K562 (cell line): ENCODE measurements around the gene ALCAM. TPM values are rescaled to one million over a fixed set of nuclear protein-coding genes. Genes with fewer than 3 reads are reported as not detected.
A peak's percentile ranks its signal among the peaks of the same experiment; 100 is the strongest.

Experiments
- CEBPB ChIP-seq: fragments of 450-650 bp; IDR thresholded peaks from 2 replicates; pipeline ENCODE4 v1.6.1; 2016; ENCODE audit warnings: missing genetic modification characterization, missing compliant biosample characterization
- EP300 ChIP-seq: IDR thresholded peaks from 2 replicates; pipeline ENCODE4 v1.6.1; 2012; ENCODE audit warnings: low read length, improper control_type of control experiment
- KHSRP ChIP-seq: fragments of 450-650 bp; IDR thresholded peaks from 2 replicates; pipeline ENCODE4 v1.6.1; 2017
- LEF1 ChIP-seq: fragments of 450-650 bp; IDR thresholded peaks from 2 replicates; pipeline ENCODE4 v1.6.1; 2016; ENCODE audit warnings: mild to moderate bottlenecking
- MEIS2 ChIP-seq: fragments of 450-650 bp; IDR thresholded peaks from 2 replicates; pipeline ENCODE4 v1.6.1; 2014; ENCODE audit warnings: mild to moderate bottlenecking; ENCODE audit not compliant: partially characterized antibody
- RNF2 ChIP-seq: sonication (generic); IDR thresholded peaks from 2 replicates; pipeline ENCODE4 v1.6.1; 2016
- STAT5A ChIP-seq: IDR thresholded peaks from 2 replicates; pipeline ENCODE4 v1.6.1; 2012; ENCODE audit warnings: low read length, inconsistent platforms, borderline replicate concordance
- TEAD2 ChIP-seq: fragments of 450-650 bp; IDR thresholded peaks from 2 replicates; pipeline ENCODE4 v1.6.1; 2016; ENCODE audit warnings: missing genetic modification characterization, control low read depth, missing compliant biosample characterization
- THAP7 ChIP-seq: fragments of 250-450 bp; sonication (Bioruptor Pico); IDR thresholded peaks from 2 replicates; pipeline ENCODE4 v1.5.0; 2021
- YY1 ChIP-seq, 3 experiments: IDR thresholded peaks; 2 replicates each; pipeline ENCODE4 v1.6.1; 2011; ENCODE audit warnings: low read length in 2 of 3, mild to moderate bottlenecking in 2 of 3, moderate library complexity in 2 of 3, borderline replicate concordance in 1 of 3, control low read depth in 1 of 3, low read depth in 1 of 3; ENCODE audit not compliant: insufficient read depth in 3 of 3, insufficient replicate concordance in 2 of 3, control insufficient read depth in 1 of 3, insufficient read length in 1 of 3; ENCODE audit errors: extremely low read depth in 1 of 3
- ZNF282 ChIP-seq: sonication (generic); formaldehyde crosslinking; IDR thresholded peaks from 2 replicates; pipeline ENCODE4 v1.8.1; 2023; ENCODE audit warnings: missing genetic modification reagents
- ZNF584 ChIP-seq: fragments of 200-800 bp; sonication (Bioruptor generic); IDR thresholded peaks from 2 replicates; pipeline ENCODE4 v1.6.1; 2016; ENCODE audit warnings: low read depth, mild to moderate bottlenecking, missing genetic modification characterization, missing compliant biosample characterization
- ZNF766 ChIP-seq: fragments of 200-800 bp; sonication (Bioruptor generic); conservative IDR thresholded peaks from 2 replicates; pipeline ENCODE4 v1.6.1; 2016; ENCODE audit warnings: missing genetic modification characterization, missing compliant biosample characterization
- polyA plus RNA-seq, 8 experiments: library from polyadenylated mRNA; depleted of rRNA in 4 of 8; stranded (reverse) in 5 of 8; unstranded in 3 of 8; fragments of >200 nt; fragmentation: Nextera tagmentation in 2 of 8; fragmentation: Illumina TruSeq in 1 of 8; extraction: Ambion mirVana in 2 of 8; extraction: Trizol in 1 of 8; gene quantifications; 2 replicates each; pipeline versions ENCODE4 v1.2.1 to v1.2.3, GENCODE V29; 2011 to 2014; ENCODE audit warnings: inconsistent platforms in 1 of 8, missing spikeins in 1 of 8
- total RNA-seq, 7 experiments: library from RNA; depleted of rRNA in 6 of 7; stranded (reverse); fragments of >200 nt in 6 of 7; fragmentation: Illumina TruSeq in 2 of 7; extraction: Trizol in 2 of 7; gene quantifications; 2 replicates each; pipeline versions ENCODE4 v1.2.1 to v1.2.3, GENCODE V29; 2011 to 2021; ENCODE audit warnings: low replicate concordance in 1 of 7
- TF ChIP-seq, protein P1 (sequence below): fragments of 450-650 bp; IDR thresholded peaks from 2 replicates; pipeline ENCODE4 v1.6.1; 2017; ENCODE audit warnings: mild to moderate bottlenecking, moderate library complexity
- TF ChIP-seq, protein P2 (sequence below), 3 experiments: fragments of 200-800 bp in 1 of 3; fragments of 250-450 bp in 1 of 3; fragments of 450-650 bp in 1 of 3; sonication (Bioruptor Pico) in 1 of 3; sonication (Bioruptor generic) in 1 of 3; formaldehyde crosslinking in 1 of 3; IDR thresholded peaks; 2 replicates each; pipeline versions ENCODE4 v1.6.1 to v1.8.0; 2016 to 2022; ENCODE audit warnings: mild to moderate bottlenecking in 2 of 3, missing genetic modification characterization in 2 of 3, missing compliant biosample characterization in 1 of 3, moderate library complexity in 1 of 3
- TF ChIP-seq, protein P3 (sequence below): sonication (generic); formaldehyde crosslinking; IDR thresholded peaks from 2 replicates; pipeline ENCODE4 v1.9.0; 2022; ENCODE audit warnings: mild to moderate bottlenecking, missing genetic modification reagents
- TF ChIP-seq, protein P4 (sequence below): fragments of 450-650 bp; IDR thresholded peaks from 2 replicates; pipeline ENCODE4 v1.6.1; 2016; ENCODE audit warnings: low read depth, mild to moderate bottlenecking, moderate library complexity
- TF ChIP-seq, protein P5 (sequence below): sonication (generic); formaldehyde crosslinking; IDR thresholded peaks from 2 replicates; pipeline ENCODE4 v1.8.0; 2022; ENCODE audit warnings: missing genetic modification reagents, mild to moderate bottlenecking, moderate library complexity, borderline replicate concordance

ALCAM gene
- total and polyA plus RNA-seq, 9 of the 15 experiments (the other 6 are each of a cell fraction or from before 2014, with no cell fraction given): 0.03 to 0.98 (median 0.14) TPM; not detected in 1

- TF ChIP-seq RNF2 (peak; percentile 78; the same call in 1 of the 2 replicates), YY1 (IDR thresholded peaks at IDR 0.05; ENCODE audit: borderline replicate concordance in 1 of 3, control insufficient read depth in 1 of 3, extremely low read depth in 1 of 3, insufficient read depth in 3 of 3, insufficient read length in 1 of 3, insufficient replicate concordance in 2 of 3, low read depth in 1 of 3, low read length in 2 of 3) (no peak), STAT5A (peak; percentile 95), TEAD2 (tag) (peak; percentile 92), ZNF282 (CRISPR knock-in tag) (no peak), CEBPB (tag) (peak; percentile 54), EP300 (peak; percentile 97), LEF1 (peak; percentile 81), KHSRP (peak; percentile 67; the same call in 1 of the 2 replicates), ZNF766 (CRISPR knock-in tag) (peak; percentile 83), MEIS2 (peak; percentile 99), THAP7 (CRISPR knock-in tag) (no peak), ZNF584 (CRISPR knock-in tag) (peak; percentile 63; the same call in 1 of the 2 replicates)
- TF ChIP-seq, protein P1, sequence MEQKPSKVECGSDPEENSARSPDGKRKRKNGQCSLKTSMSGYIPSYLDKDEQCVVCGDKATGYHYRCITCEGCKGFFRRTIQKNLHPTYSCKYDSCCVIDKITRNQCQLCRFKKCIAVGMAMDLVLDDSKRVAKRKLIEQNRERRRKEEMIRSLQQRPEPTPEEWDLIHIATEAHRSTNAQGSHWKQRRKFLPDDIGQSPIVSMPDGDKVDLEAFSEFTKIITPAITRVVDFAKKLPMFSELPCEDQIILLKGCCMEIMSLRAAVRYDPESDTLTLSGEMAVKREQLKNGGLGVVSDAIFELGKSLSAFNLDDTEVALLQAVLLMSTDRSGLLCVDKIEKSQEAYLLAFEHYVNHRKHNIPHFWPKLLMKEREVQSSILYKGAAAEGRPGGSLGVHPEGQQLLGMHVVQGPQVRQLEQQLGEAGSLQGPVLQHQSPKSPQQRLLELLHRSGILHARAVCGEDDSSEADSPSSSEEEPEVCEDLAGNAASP: no peak
- TF ChIP-seq, protein P2, sequence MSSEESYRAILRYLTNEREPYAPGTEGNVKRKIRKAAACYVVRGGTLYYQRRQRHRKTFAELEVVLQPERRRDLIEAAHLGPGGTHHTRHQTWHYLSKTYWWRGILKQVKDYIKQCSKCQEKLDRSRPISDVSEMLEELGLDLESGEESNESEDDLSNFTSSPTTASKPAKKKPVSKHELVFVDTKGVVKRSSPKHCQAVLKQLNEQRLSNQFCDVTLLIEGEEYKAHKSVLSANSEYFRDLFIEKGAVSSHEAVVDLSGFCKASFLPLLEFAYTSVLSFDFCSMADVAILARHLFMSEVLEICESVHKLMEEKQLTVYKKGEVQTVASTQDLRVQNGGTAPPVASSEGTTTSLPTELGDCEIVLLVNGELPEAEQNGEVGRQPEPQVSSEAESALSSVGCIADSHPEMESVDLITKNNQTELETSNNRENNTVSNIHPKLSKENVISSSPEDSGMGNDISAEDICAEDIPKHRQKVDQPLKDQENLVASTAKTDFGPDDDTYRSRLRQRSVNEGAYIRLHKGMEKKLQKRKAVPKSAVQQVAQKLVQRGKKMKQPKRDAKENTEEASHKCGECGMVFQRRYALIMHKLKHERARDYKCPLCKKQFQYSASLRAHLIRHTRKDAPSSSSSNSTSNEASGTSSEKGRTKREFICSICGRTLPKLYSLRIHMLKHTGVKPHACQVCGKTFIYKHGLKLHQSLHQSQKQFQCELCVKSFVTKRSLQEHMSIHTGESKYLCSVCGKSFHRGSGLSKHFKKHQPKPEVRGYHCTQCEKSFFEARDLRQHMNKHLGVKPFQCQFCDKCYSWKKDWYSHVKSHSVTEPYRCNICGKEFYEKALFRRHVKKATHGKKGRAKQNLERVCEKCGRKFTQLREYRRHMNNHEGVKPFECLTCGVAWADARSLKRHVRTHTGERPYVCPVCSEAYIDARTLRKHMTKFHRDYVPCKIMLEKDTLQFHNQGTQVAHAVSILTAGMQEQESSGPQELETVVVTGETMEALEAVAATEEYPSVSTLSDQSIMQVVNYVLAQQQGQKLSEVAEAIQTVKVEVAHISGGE (CRISPR knock-in tag; IDR thresholded peaks at IDR 0.05): 0 out of 6 replicates have a peak, but pooled peaks of 1 of the 3 experiments have one; percentile 44
- TF ChIP-seq, protein P3, sequence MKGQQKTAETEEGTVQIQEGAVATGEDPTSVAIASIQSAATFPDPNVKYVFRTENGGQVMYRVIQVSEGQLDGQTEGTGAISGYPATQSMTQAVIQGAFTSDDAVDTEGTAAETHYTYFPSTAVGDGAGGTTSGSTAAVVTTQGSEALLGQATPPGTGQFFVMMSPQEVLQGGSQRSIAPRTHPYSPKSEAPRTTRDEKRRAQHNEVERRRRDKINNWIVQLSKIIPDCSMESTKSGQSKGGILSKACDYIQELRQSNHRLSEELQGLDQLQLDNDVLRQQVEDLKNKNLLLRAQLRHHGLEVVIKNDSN (CRISPR knock-in tag): peak; percentile 84
- TF ChIP-seq, protein P4, sequence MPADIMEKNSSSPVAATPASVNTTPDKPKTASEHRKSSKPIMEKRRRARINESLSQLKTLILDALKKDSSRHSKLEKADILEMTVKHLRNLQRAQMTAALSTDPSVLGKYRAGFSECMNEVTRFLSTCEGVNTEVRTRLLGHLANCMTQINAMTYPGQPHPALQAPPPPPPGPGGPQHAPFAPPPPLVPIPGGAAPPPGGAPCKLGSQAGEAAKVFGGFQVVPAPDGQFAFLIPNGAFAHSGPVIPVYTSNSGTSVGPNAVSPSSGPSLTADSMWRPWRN: peak; percentile 62; the same call in 1 of the 2 replicates
- TF ChIP-seq, protein P5, sequence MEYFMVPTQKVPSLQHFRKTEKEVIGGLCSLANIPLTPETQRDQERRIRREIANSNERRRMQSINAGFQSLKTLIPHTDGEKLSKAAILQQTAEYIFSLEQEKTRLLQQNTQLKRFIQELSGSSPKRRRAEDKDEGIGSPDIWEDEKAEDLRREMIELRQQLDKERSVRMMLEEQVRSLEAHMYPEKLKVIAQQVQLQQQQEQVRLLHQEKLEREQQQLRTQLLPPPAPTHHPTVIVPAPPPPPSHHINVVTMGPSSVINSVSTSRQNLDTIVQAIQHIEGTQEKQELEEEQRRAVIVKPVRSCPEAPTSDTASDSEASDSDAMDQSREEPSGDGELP (CRISPR knock-in tag): peak; percentile 82; the same call in 1 of the 2 replicates
Measured at GRCh38 chr3:105614288-105615030, 247.8 kb downstream of the ALCAM start (continued).
